PC-9 (cell line): ENCODE results near the gene ZNF804A. TPM values are rescaled to one million over a fixed set of nuclear protein-coding genes. Genes with fewer than 3 reads are reported as not detected.

Experiments
- BruUV-seq: library from RNA; stranded (reverse); fragments of 400-500 nt; replicated peaks from 2 replicates; lab custom pipeline; 2021; lab: Mats Ljungman, UMichigan
- CTCF ChIA-PET: fragments of 300-600 bp; sonication (Branson Sonifier 250); formaldehyde crosslinking; loops from one replicate; lab custom pipeline; 2022; ENCODE audit warnings: antibody characterized with exemption; lab: Charles Lee
- POLR2A ChIA-PET: fragments of 300-600 bp; sonication (Branson Sonifier 250); formaldehyde crosslinking; loops from one replicate; lab custom pipeline; 2022; ENCODE audit warnings: antibody characterized with exemption; ENCODE audit not compliant: unreplicated experiment; lab: Charles Lee
- DNase-seq, 2 experiments: peaks; one replicate each; pipeline versions ENCODE4 v3.0.0 to v3.0.0-alpha.2; 2015 to 2022; ENCODE audit warnings: mixed read lengths in 1 of 2
- H2AFZ ChIP-seq: fragments of 200-600 bp; sonication (generic); 2 replicates; pipeline ENCODE4 v1.8.1; 2017; ENCODE audit warnings: antibody characterized with exemption
- H3F3A ChIP-seq: fragments of 200-600 bp; sonication (generic); 2 replicates; pipeline ENCODE4 v1.8.1; 2017; ENCODE audit warnings: antibody characterized with exemption, mild to moderate bottlenecking, low read depth; ENCODE audit not compliant: insufficient read depth
- H3K27ac ChIP-seq: fragments of 200-600 bp; sonication (generic); 2 replicates; pipeline ENCODE4 v1.6.1; 2016; ENCODE audit warnings: mixed run types
- H3K27me3 ChIP-seq: fragments of 200-600 bp; sonication (generic); 2 replicates; pipeline ENCODE4 v1.6.1; 2016; ENCODE audit warnings: low read depth, mixed run types; ENCODE audit not compliant: insufficient read depth
- H3K36me3 ChIP-seq: fragments of 200-600 bp; sonication (generic); 2 replicates; pipeline ENCODE4 v1.6.1; 2016; ENCODE audit warnings: low read depth, mixed run types
- H3K4me1 ChIP-seq: fragments of 200-600 bp; sonication (generic); replicated peaks from 2 replicates; pipeline ENCODE4 v1.6.1; 2016; ENCODE audit warnings: mixed run types; ENCODE audit not compliant: insufficient read depth
- H3K4me2 ChIP-seq: fragments of 200-600 bp; sonication (generic); 2 replicates; pipeline ENCODE4 v1.6.1; 2017; ENCODE audit warnings: mixed run types
- H3K4me3 ChIP-seq: fragments of 200-600 bp; sonication (generic); 2 replicates; pipeline ENCODE4 v1.6.1; 2016; ENCODE audit warnings: mixed run types
- H3K79me2 ChIP-seq: fragments of 200-600 bp; sonication (generic); 2 replicates; pipeline ENCODE4 v1.6.1; 2017; ENCODE audit warnings: low read depth, mixed run types
- H3K9me2 ChIP-seq: fragments of 200-600 bp; sonication (generic); 2 replicates; pipeline ENCODE4 v1.8.1; 2017; ENCODE audit warnings: mild to moderate bottlenecking; ENCODE audit not compliant: insufficient read depth
- H3K9me3 ChIP-seq: fragments of 200-600 bp; sonication (generic); 2 replicates; pipeline ENCODE4 v1.8.1; 2016; ENCODE audit warnings: low read depth; ENCODE audit not compliant: insufficient read depth
- H4K20me1 ChIP-seq: fragments of 200-600 bp; sonication (generic); 2 replicates; pipeline ENCODE4 v1.8.1; 2017; ENCODE audit not compliant: insufficient read depth
- CTCF ChIP-seq: fragments of 200-600 bp; sonication (generic); conservative IDR thresholded peaks from 2 replicates; pipeline ENCODE4 v1.6.1; 2017; ENCODE audit warnings: mixed run types, antibody characterized with exemption, mild to moderate bottlenecking, moderate library complexity
- EZH2 ChIP-seq: fragments of 200-600 bp; sonication (generic); IDR thresholded peaks from 2 replicates; pipeline ENCODE4 v1.8.0; 2017; ENCODE audit warnings: antibody characterized with exemption, low read depth
- intact Hi-C: fragments of 100-400 bp; cut with micrococcal nuclease; formaldehyde crosslinking; loops from one replicate; pipeline ENCODE4 v1.10.0; 2022; ENCODE audit not compliant: unreplicated experiment
- total RNA-seq: library from RNA; stranded (reverse); gene quantifications from 2 replicates; pipeline ENCODE4 v1.2.3, GENCODE V29; 2021

ZNF804A gene
- total RNA-seq, 1 experiment from 2014 or later, result not detected

- Histone ChIP-seq H3K27ac (no peak overlapping the region), H3K4me2 (no peak overlapping the region)
- BruUV-seq, result no TSS peak
Measured at GRCh38 chr2:184920451-184920965, 322.2 kb downstream of the ZNF804A start.

GRCh38 chr2:184921676-184922075, 323.3 kb downstream of the ZNF804A start:
- TF ChIP-seq CTCF (no peak), EZH2 (no peak)
- intact Hi-C loops, result no loop called here
- no peak for DNase-seq
- H2AFZ ChIP-seq, result no peak overlapping the region
- no peaks in the 10 kb centered on the region for H3K27me3 ChIP-seq
- H3K79me2 ChIP-seq, result no peaks in the 10 kb centered on the region
- no peaks in the 10 kb centered on the region for H3K9me3 ChIP-seq
- no peak overlapping the region for H3K4me3 ChIP-seq
- no peak overlapping the region for H3K27ac ChIP-seq
- H3K36me3 ChIP-seq, result no peaks in the 10 kb centered on the region
- no peaks in the 10 kb centered on the region for H4K20me1 ChIP-seq
- ChIA-PET CTCF (no interaction called here), POLR2A (no interaction called here)
- H3K4me2 ChIP-seq, result no peak overlapping the region
- no peaks in the 10 kb centered on the region for H3K4me1 ChIP-seq
- no peaks in the 10 kb centered on the region for H3K9me2 ChIP-seq
- no TSS peak for BruUV-seq
- no peaks in the 10 kb centered on the region for H3F3A ChIP-seq

More at GRCh38 chr2:184920451-184920965, 322.2 kb downstream of the ZNF804A start:
- POLR2A ChIA-PET, result no interaction called here
- no peak for DNase-seq
- no peaks in the 10 kb centered on the region for H3K4me1 ChIP-seq
- no peaks in the 10 kb centered on the region for H4K20me1 ChIP-seq
- intact Hi-C loops, result no loop called here
- CTCF ChIA-PET, result no interaction called here
- TF ChIP-seq EZH2, result no peak
- no peak for TF ChIP-seq CTCF
- H3K4me3 ChIP-seq, result no peak overlapping the region
- H3K36me3 ChIP-seq, result no peaks in the 10 kb centered on the region
- H3F3A ChIP-seq, result no peaks in the 10 kb centered on the region
- H3K9me3 ChIP-seq, result no peaks in the 10 kb centered on the region
- no peak overlapping the region for H2AFZ ChIP-seq
- H3K27me3 ChIP-seq, result no peaks in the 10 kb centered on the region
- H3K9me2 ChIP-seq, result no peaks in the 10 kb centered on the region
- no peaks in the 10 kb centered on the region for H3K79me2 ChIP-seq

- ChIA-PET POLR2A (no interaction called here), CTCF (no interaction called here)
- Histone ChIP-seq H3K27ac (no peak overlapping the region), H3K27me3 (no peaks in the 10 kb centered on the region), H3K36me3 (no peaks in the 10 kb centered on the region), H3F3A (no peaks in the 10 kb centered on the region), H3K4me1 (no peaks in the 10 kb centered on the region), H4K20me1 (no peaks in the 10 kb centered on the region), H3K4me2 (no peak overlapping the region), H3K79me2 (no peaks in the 10 kb centered on the region), H3K9me3 (no peaks in the 10 kb centered on the region), H3K4me3 (no peak overlapping the region), H3K9me2 (no peaks in the 10 kb centered on the region), H2AFZ (no peak overlapping the region)
- no TSS peak for BruUV-seq
- intact Hi-C loops, result no loop called here
- TF ChIP-seq CTCF (no peak), EZH2 (no peak)
- DNase-seq, result no peak
Measured at GRCh38 chr2:184923751-184924150, 325.4 kb downstream of the ZNF804A start.
